PC-3 (cell line): Measurements from ENCODE around the gene STAG3. TPM values are rescaled to one million over a fixed set of nuclear protein-coding genes. Genes with fewer than 3 reads are reported as not detected.
"Not testable (repeated sequence)": the region's sequence is repeated elsewhere in the genome, so short reads cannot be mapped to it uniquely, and the experiment has no call there.

Experiments used
- ATAC-seq: fragments of 200-7000 bp; cut with Tn5 transposase; 2 replicates; pipeline ENCODE4 v1.9.1; 2020; ENCODE audit warnings: mild to moderate bottlenecking, moderate library complexity
- BruUV-seq: library from RNA; stranded (reverse); fragments of 400-500 nt; replicated peaks from 2 replicates; lab custom pipeline; 2021; lab: Mats Ljungman, UMichigan
- CTCF ChIA-PET: fragments of 300-600 bp; sonication (Branson Sonifier 250); formaldehyde crosslinking; loops from one replicate; lab custom pipeline; 2022; ENCODE audit warnings: antibody characterized with exemption; lab: Charles Lee
- POLR2A ChIA-PET: fragments of 300-600 bp; sonication (Branson Sonifier 250); formaldehyde crosslinking; loops from one replicate; lab custom pipeline; 2022; ENCODE audit warnings: antibody characterized with exemption; ENCODE audit not compliant: unreplicated experiment; lab: Charles Lee
- DNase-seq: peaks from one replicate; pipeline ENCODE4 v3.0.0-alpha.2; 2015
- H2AFZ ChIP-seq: fragments of 300-600 bp; sonication (generic); 2 replicates; pipeline ENCODE4 v1.6.0; 2016; ENCODE audit warnings: antibody characterized with exemption, low read length
- H3F3A ChIP-seq: fragments of 300-600 bp; sonication (generic); one replicate; pipeline ENCODE4 v1.6.0; 2017; ENCODE audit warnings: antibody characterized with exemption, low read length, control low read depth, mild to moderate bottlenecking; ENCODE audit not compliant: unreplicated experiment
- H3K27ac ChIP-seq: fragments of 300-600 bp; sonication (generic); 2 replicates; pipeline ENCODE4 v1.5.1; 2016; ENCODE audit warnings: mild to moderate bottlenecking, low read length
- H3K27me3 ChIP-seq: fragments of 300-600 bp; sonication (generic); 2 replicates; pipeline ENCODE4 v1.6.1; 2016; ENCODE audit warnings: low read length, mixed read lengths
- H3K36me3 ChIP-seq: fragments of 300-600 bp; sonication (generic); 2 replicates; pipeline ENCODE4 v1.6.1; 2016; ENCODE audit warnings: low read depth, mixed run types, low read length, mixed read lengths
- H3K4me1 ChIP-seq: fragments of 300-600 bp; sonication (generic); 2 replicates; pipeline ENCODE4 v1.5.1; 2016; ENCODE audit warnings: low read length; ENCODE audit not compliant: insufficient read depth
- H3K4me2 ChIP-seq: fragments of 300-600 bp; sonication (generic); 2 replicates; pipeline ENCODE4 v1.6.0; 2016; ENCODE audit warnings: low read length
- H3K4me3 ChIP-seq: fragments of 300-600 bp; sonication (generic); 2 replicates; pipeline ENCODE4 v1.5.1; 2016; ENCODE audit warnings: mild to moderate bottlenecking, low read length, mixed read lengths
- H3K79me2 ChIP-seq: fragments of 300-600 bp; sonication (generic); 2 replicates; pipeline ENCODE4 v1.6.1; 2017; ENCODE audit warnings: low read length, mixed read lengths
- H3K9ac ChIP-seq: fragments of 300-600 bp; sonication (generic); 2 replicates; pipeline ENCODE4 v1.6.0; 2016; ENCODE audit warnings: mild to moderate bottlenecking, low read length
- H3K9me2 ChIP-seq: fragments of 300-600 bp; sonication (generic); replicated peaks from 2 replicates; pipeline ENCODE4 v1.6.1; 2016; ENCODE audit warnings: mixed run types, low read length, mixed read lengths
- H3K9me3 ChIP-seq: fragments of 300-600 bp; sonication (generic); 2 replicates; pipeline ENCODE4 v1.6.1; 2016; ENCODE audit warnings: low read length, mixed read lengths
- H4K20me1 ChIP-seq: fragments of 300-600 bp; sonication (generic); 2 replicates; pipeline ENCODE4 v1.6.1; 2016; ENCODE audit warnings: low read length, mixed read lengths
- CTCF ChIP-seq: fragments of 300-600 bp; sonication (generic); conservative IDR thresholded peaks from 2 replicates; pipeline ENCODE4 v1.5.1; 2017; ENCODE audit warnings: antibody characterized with exemption, low read depth, mild to moderate bottlenecking, low read length
- EZH2 ChIP-seq: fragments of 300-600 bp; sonication (generic); IDR thresholded peaks from one replicate; pipeline ENCODE4 v1.6.1; 2017; ENCODE audit warnings: antibody characterized with exemption, mild to moderate bottlenecking, low read length; ENCODE audit not compliant: unreplicated experiment
- EZH2phosphoT487 ChIP-seq: fragments of 300-600 bp; sonication (generic); IDR thresholded peaks from 2 replicates; pipeline ENCODE4 v1.6.1; 2018; ENCODE audit warnings: mild to moderate bottlenecking, antibody characterized with exemption, low read length, borderline replicate concordance
- intact Hi-C: fragments of 100-400 bp; cut with micrococcal nuclease; formaldehyde crosslinking; loops from 2 replicates; pipeline ENCODE4 v1.9.0; 2023
- total RNA-seq: library from RNA; depleted of rRNA; stranded (reverse); fragments of >200 nt; gene quantifications from 2 replicates; pipeline ENCODE4 v1.2.3, GENCODE V29; 2014

The STAG3 gene
- total RNA-seq, 1 experiment from 2014 or later, result 0.07 TPM

GRCh38 chr7:100141555-100141949, 36.2 kb upstream of the STAG3 start:
- POLR2A ChIA-PET, result no interaction called here
- Histone ChIP-seq H3K36me3 (no peaks in the 10 kb centered on the region), H3K27me3 (no peaks in the 10 kb centered on the region), H3K27ac (no peak overlapping the region), H3K9me3 (no peaks in the 10 kb centered on the region), H3K4me3 (no peak overlapping the region), H3K4me1 (no peaks in the 10 kb centered on the region), H3K9me2 (no peaks in the 10 kb centered on the region), H3K4me2 (no peak overlapping the region), H3F3A (no peaks in the 10 kb centered on the region), H4K20me1 (no peaks in the 10 kb centered on the region), H3K79me2 (no peaks in the 10 kb centered on the region), H3K9ac (no peak overlapping the region), H2AFZ (no peak overlapping the region)
- intact Hi-C loops, result no loop called here
- DNase-seq (no peak), ATAC-seq (no peak)
- no peak for TF ChIP-seq CTCF
- TF ChIP-seq EZH2, result no peak
- no peak for TF ChIP-seq EZH2phosphoT487
- no TSS peak for BruUV-seq
- CTCF ChIA-PET, result no interaction called here

DNA sequence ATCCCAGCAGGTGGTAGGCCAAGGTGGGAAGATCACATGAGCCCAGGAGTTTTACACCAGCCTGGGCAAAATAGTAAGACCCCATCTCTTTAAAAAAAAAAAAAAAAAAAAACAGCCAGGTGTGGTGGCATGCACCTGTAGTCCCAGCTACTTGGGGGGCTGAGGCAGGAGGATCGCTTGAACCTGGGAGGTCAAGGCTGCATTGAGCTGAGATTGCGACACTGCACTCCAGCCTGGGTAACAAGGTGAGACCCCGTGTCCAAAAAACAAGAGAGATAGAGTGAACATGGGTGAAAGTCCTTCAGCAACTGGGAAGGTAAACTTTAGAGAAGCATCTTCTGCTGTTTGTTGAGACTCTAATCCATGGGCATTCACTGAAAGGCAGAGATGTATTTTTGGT, 35.3 kb upstream of the STAG3 start:
- H3K9me2 ChIP-seq, result no peaks in the 10 kb centered on the region
- POLR2A ChIA-PET, result no interaction called here
- H3K9ac ChIP-seq, result no peak overlapping the region
- H3K4me1 ChIP-seq, result no peaks in the 10 kb centered on the region
- TF ChIP-seq EZH2, result no peak
- DNase-seq, result no peak
- H3K36me3 ChIP-seq, result no peaks in the 10 kb centered on the region
- BruUV-seq, result no TSS peak
- no peaks in the 10 kb centered on the region for H3K79me2 ChIP-seq
- H3K27ac ChIP-seq, result no peak overlapping the region
- no peak for ATAC-seq
- intact Hi-C loops, result no loop called here
- no peaks in the 10 kb centered on the region for H4K20me1 ChIP-seq
- H3K9me3 ChIP-seq, result no peaks in the 10 kb centered on the region
- no peaks in the 10 kb centered on the region for H3F3A ChIP-seq
- H2AFZ ChIP-seq, result no peak overlapping the region
- no peak overlapping the region for H3K4me3 ChIP-seq
- H3K27me3 ChIP-seq, result no peaks in the 10 kb centered on the region
- CTCF ChIA-PET, result no interaction called here
- H3K4me2 ChIP-seq, result no peak overlapping the region

DNA sequence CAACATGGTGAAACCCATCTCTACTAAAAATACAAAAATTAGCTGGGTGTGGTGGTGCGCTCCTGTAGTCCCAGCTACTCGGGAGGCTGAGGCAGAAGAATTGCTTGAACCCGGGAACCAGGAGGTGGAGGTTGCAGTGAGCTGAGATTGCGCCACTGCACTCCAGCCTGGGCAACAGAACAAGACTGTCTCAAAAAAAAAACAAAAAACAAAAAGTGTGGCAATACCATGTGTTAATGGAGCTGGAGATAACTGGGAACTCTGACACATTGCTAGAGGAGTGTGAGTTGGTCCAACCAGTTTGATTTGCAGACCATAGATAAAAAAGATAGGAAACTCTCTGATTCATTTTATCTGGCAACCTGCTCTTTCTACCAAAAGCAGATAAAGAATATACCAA, 31.4 kb upstream of the STAG3 start:
- BruUV-seq, intact Hi-C loops, H4K20me1 ChIP-seq, CTCF ChIA-PET, H3K4me3 ChIP-seq, H3K27me3 ChIP-seq, H3K9ac ChIP-seq, ATAC-seq, H3F3A ChIP-seq, DNase-seq, POLR2A ChIA-PET, H3K27ac ChIP-seq, H3K4me2 ChIP-seq, H3K9me3 ChIP-seq, H3K36me3 ChIP-seq, H2AFZ ChIP-seq, H3K9me2 ChIP-seq: not testable (repeated sequence)
- H3K4me1 ChIP-seq, result peaks cover 14% of the 10 kb centered on the region; the same call in 1 of the 2 replicates
- H3K79me2 ChIP-seq, result peaks cover 20% of the 10 kb centered on the region

DNA sequence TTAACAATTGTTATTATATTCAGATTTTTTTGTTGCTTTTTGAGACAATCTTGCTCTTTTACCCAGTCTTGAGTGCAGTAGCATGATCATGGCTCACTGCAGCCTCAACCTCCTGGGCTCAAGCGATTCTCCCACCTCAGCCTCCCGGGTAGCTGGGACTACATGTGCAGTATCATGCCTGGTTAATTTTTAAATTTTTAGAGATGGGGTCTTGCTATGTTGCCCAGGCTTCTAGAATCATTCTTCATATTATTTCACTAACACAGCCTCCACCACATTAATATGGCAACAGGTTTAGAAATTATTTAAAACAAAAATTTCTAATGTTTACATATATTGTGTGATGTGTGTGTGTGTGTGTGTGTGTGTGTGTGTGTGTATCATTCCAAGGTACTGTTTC, 30.4 kb upstream of the STAG3 start:
- Histone ChIP-seq H3K9ac (no peak overlapping the region), H3K4me1 (peaks cover 14% of the 10 kb centered on the region; the same call in 1 of the 2 replicates), H4K20me1 (no peaks in the 10 kb centered on the region), H3K79me2 (peaks cover 20% of the 10 kb centered on the region), H3K4me2 (no peak overlapping the region), H3K27ac (no peak overlapping the region), H3K36me3 (no peaks in the 10 kb centered on the region), H3K9me2 (no peaks in the 10 kb centered on the region), H3K27me3 (no peaks in the 10 kb centered on the region), H3K4me3 (no peak overlapping the region), H3F3A (no peaks in the 10 kb centered on the region), H3K9me3 (no peaks in the 10 kb centered on the region), H2AFZ (no peak overlapping the region)
- DNase-seq, result no peak
- ChIA-PET CTCF (no interaction called here), POLR2A (no interaction called here)
- intact Hi-C loops, result no loop called here
- no peak for ATAC-seq
- no peak for TF ChIP-seq EZH2
- no peak for TF ChIP-seq EZH2phosphoT487
- no peak for TF ChIP-seq CTCF
- BruUV-seq, result no TSS peak
